Measurements from ENCODE around the gene TEX54. TPM values are rescaled to one million over a fixed set of nuclear protein-coding genes. Genes with fewer than 3 reads are reported as not detected.
"Not testable (repeated sequence)": the region's sequence is repeated elsewhere in the genome, so short reads cannot be mapped to it uniquely, and the experiment has no call there.

Gene TEX54
- total and polyA plus RNA-seq, 2 experiments from 2014 or later: 1.8 TPM; not detected in 1

- TF ChIP-seq EZH2phosphoT487 (IDR thresholded peaks at IDR 0.05; ENCODE audit: low read depth, severe bottlenecking, unreplicated experiment): no peak
- TF ChIP-seq, protein P1, sequence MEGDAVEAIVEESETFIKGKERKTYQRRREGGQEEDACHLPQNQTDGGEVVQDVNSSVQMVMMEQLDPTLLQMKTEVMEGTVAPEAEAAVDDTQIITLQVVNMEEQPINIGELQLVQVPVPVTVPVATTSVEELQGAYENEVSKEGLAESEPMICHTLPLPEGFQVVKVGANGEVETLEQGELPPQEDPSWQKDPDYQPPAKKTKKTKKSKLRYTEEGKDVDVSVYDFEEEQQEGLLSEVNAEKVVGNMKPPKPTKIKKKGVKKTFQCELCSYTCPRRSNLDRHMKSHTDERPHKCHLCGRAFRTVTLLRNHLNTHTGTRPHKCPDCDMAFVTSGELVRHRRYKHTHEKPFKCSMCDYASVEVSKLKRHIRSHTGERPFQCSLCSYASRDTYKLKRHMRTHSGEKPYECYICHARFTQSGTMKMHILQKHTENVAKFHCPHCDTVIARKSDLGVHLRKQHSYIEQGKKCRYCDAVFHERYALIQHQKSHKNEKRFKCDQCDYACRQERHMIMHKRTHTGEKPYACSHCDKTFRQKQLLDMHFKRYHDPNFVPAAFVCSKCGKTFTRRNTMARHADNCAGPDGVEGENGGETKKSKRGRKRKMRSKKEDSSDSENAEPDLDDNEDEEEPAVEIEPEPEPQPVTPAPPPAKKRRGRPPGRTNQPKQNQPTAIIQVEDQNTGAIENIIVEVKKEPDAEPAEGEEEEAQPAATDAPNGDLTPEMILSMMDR (IDR thresholded peaks at IDR 0.05; ENCODE audit: poor library complexity): no peak
- H3K27ac ChIP-seq: no peak overlapping the region
Observed at GRCh38 chr11:62865635-62866034, 33.0 kb upstream of the TEX54 start.

DNA sequence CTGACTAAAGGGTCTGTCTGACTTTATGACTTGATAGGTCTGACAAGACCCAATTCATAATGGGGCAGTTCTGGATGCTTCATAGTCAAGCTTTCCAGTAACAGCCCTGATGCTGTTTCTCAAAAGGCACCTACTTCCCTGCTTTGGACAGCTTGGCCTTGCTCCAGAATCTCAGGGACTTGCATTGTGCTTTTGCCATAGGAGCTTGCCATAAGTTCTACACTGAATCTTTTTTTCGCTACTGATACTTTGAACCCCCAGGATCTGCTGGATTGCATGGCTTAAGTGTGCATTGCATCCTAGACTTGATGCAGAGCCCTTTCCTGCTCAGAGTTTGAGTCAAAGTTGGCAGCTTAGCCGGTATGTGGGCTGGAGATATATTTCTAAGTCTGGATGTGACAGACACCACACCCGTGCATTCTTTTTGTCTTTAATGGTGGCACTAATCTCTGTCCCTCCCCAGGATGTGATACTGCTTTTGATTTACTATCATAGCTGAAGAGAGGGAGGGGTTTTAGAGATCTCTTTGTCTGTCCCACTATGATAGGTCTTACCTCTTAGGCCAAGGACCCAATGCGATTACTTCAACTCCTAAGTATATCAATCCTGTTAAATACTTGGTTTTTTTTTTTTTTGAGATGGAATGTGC lies 31.2 kb upstream of the TEX54 start:
- no peaks in the 10 kb centered on the region for H3K27me3 ChIP-seq
- no peak overlapping the region for H3K4me2 ChIP-seq
- no peak for DNase-seq (ENCODE audit: low spot score)
- H4K20me1 ChIP-seq (ENCODE audit: insufficient read depth, poor library complexity, severe bottlenecking): no peaks in the 10 kb centered on the region
- H3K9me2 ChIP-seq (replicated peaks; ENCODE audit: insufficient read depth): no peaks in the 10 kb centered on the region
- H3K9me3 ChIP-seq (ENCODE audit: low read depth): no peaks in the 10 kb centered on the region
- TF ChIP-seq EZH2phosphoT487 (IDR thresholded peaks at IDR 0.05; ENCODE audit: low read depth, severe bottlenecking, unreplicated experiment) (no peak), EZH2 (IDR thresholded peaks at IDR 0.05; ENCODE audit: borderline replicate concordance) (no peak)
- TF ChIP-seq, protein P1 (IDR thresholded peaks at IDR 0.05; ENCODE audit: poor library complexity): no peak
- peaks cover 49% of the 10 kb centered on the region for H3K79me2 ChIP-seq
- H3K36me3 ChIP-seq (replicated peaks; ENCODE audit: insufficient read depth, low read depth): no peaks in the 10 kb centered on the region
- no peak overlapping the region for H3K27ac ChIP-seq
- no peak overlapping the region for H2AFZ ChIP-seq
- no peak overlapping the region for H3K4me3 ChIP-seq
- H3K4me1 ChIP-seq (ENCODE audit: insufficient read depth): peaks cover 20% of the 10 kb centered on the region
- WGBS (ENCODE audit: low lambda C conversion rate, missing lambda C conversion rate): 79% methylated on average over 4 of the region's 4 CpGs

More at GRCh38 chr11:62865635-62866034, 33.0 kb upstream of the TEX54 start:
- Histone ChIP-seq H3K9me3 (ENCODE audit: low read depth) (no peaks in the 10 kb centered on the region), H3K4me3 (no peak overlapping the region), H3K36me3 (replicated peaks; ENCODE audit: insufficient read depth, low read depth) (no peaks in the 10 kb centered on the region), H4K20me1 (ENCODE audit: insufficient read depth, poor library complexity, severe bottlenecking) (no peaks in the 10 kb centered on the region), H3K27me3 (no peaks in the 10 kb centered on the region), H2AFZ (no peak overlapping the region), H3K79me2 (peaks cover 55% of the 10 kb centered on the region), H3K4me2 (no peak overlapping the region), H3K4me1 (ENCODE audit: insufficient read depth) (peaks cover 9% of the 10 kb centered on the region), H3K9me2 (replicated peaks; ENCODE audit: insufficient read depth) (no peaks in the 10 kb centered on the region)
- 70% methylated on average over 6 of the region's 6 CpGs for WGBS (ENCODE audit: low lambda C conversion rate, missing lambda C conversion rate)
- no peak for DNase-seq (ENCODE audit: low spot score)

DNA sequence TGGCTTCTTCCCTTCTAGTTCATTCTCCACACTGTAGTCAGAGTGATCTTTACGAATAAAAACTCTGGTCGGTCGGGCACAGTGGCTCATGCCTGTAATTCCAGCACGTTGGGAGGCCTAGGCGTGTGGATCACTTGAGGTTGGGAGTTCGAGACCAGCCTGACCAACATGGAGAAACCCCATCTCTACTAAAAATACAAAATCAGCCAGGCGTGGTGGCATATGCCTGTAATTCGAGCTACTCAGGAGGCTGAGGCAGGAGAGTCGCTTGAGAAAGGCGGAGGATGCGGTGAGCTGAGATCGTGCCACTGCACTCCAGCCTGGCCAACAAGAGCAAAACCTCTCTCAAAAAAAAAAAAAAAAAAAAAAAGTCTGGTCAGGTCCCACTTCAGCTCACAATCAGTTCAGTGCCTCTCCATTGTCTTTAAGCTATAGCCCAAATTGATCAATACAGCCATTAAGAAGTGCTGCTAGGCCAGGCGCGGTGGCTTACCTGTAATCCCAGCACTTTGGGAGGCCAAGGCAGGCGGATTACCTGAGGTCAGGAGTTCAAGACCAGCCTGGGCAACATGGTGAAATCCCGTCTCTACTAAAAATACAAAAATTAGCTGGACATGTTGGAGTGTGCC lies 29.0 kb upstream of the TEX54 start:
- 87% methylated on average over 16 of the region's 16 CpGs for WGBS (ENCODE audit: low lambda C conversion rate, missing lambda C conversion rate)
- not testable (repeated sequence) for H3K4me2 ChIP-seq; H3K4me3 ChIP-seq; H2AFZ ChIP-seq; DNase-seq (ENCODE audit: low spot score); H4K20me1 ChIP-seq (ENCODE audit: insufficient read depth, poor library complexity, severe bottlenecking); H3K36me3 ChIP-seq (replicated peaks; ENCODE audit: insufficient read depth, low read depth); H3K27me3 ChIP-seq; H3K9me3 ChIP-seq (ENCODE audit: low read depth); H3K9me2 ChIP-seq (replicated peaks; ENCODE audit: insufficient read depth)
- Histone ChIP-seq H3K4me1 (ENCODE audit: insufficient read depth) (peaks cover 39% of the 10 kb centered on the region), H3K79me2 (peaks cover 48% of the 10 kb centered on the region), H3K27ac (peak overlapping the region; percentile 66)

DNA sequence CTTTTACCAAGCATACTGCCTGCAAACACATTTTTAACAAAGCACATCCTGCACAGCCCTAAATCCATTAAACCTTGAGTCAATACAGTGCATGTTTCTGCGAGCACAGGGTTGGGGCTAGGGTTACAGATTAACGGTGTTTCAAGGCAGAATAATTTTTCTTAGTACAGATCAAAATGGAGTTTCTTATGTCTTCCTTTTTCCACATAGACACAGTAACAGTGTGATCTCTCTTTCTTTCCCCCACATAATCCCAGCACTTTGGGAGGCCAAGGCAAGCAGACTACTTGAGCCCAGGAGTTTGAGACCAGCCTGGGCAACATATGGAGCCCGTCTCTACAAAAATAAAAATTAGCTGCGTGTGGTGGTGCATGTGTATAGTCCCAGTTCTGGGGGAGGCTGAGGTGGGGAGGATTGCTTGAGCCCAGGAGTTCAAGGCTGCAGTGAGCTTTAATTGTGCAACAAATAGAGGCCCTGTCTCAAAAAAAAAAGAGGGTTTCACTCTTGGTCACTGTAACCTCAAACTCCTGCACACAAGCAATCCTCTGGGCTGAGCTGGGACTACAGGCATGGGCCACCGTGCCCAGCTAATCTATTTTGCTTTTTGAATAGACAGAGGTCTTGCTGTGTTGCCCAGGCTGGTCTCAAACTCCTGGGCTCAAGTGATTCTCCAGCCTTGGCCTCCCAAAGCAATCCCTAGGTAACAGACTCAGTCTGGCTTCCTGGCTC lies 28.4 kb upstream of the TEX54 start:
- Histone ChIP-seq H3K27me3 (no peaks in the 10 kb centered on the region), H2AFZ (no peak overlapping the region), H3K4me1 (ENCODE audit: insufficient read depth) (peaks cover 44% of the 10 kb centered on the region), H3K4me2 (peak overlapping the region; percentile 46), H4K20me1 (ENCODE audit: insufficient read depth, poor library complexity, severe bottlenecking) (no peaks in the 10 kb centered on the region), H3K4me3 (no peak overlapping the region), H3K36me3 (replicated peaks; ENCODE audit: insufficient read depth, low read depth) (no peaks in the 10 kb centered on the region), H3K79me2 (peaks cover 44% of the 10 kb centered on the region), H3K9me2 (replicated peaks; ENCODE audit: insufficient read depth) (no peaks in the 10 kb centered on the region), H3K9me3 (ENCODE audit: low read depth) (no peaks in the 10 kb centered on the region), H3K27ac (peak overlapping the region; percentile 66)
- TF ChIP-seq, protein P1 (IDR thresholded peaks at IDR 0.05; ENCODE audit: poor library complexity): no peak
- TF ChIP-seq EZH2 (IDR thresholded peaks at IDR 0.05; ENCODE audit: borderline replicate concordance): no peak
- TF ChIP-seq EZH2phosphoT487 (IDR thresholded peaks at IDR 0.05; ENCODE audit: low read depth, severe bottlenecking, unreplicated experiment): no peak
- DNase-seq (ENCODE audit: low spot score): no peak
- 48% methylated on average over 5 of the region's 5 CpGs for WGBS (ENCODE audit: low lambda C conversion rate, missing lambda C conversion rate)

DNA sequence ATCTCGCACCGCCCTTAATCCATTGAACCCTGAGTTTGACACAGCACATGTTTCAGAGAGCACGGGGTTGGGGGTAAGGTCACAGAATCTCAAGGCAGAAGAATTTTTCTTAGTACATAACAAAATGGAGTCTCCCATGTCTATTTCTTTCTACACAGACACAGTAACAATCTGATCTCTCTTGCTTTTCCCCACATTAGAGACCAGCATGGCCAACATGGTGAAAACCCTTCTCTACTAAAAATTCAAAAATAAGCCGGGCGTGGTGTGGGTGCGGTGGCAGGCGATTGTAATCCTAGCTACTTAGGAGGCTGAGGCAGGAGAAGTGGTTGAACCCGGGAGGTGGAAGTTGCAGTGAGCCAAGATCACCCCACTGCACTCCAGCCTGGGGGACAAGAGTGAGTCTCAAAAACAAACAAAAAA lies 26.7 kb upstream of the TEX54 start:
- WGBS (ENCODE audit: low lambda C conversion rate, missing lambda C conversion rate): 64% methylated on average over 8 of the region's 8 CpGs
- Histone ChIP-seq H4K20me1 (ENCODE audit: insufficient read depth, poor library complexity, severe bottlenecking) (peaks cover 10% of the 10 kb centered on the region), H3K79me2 (peaks cover 49% of the 10 kb centered on the region), H3K27ac (peak overlapping the region; percentile 66), H3K4me1 (ENCODE audit: insufficient read depth) (peaks cover 44% of the 10 kb centered on the region)
- not testable (repeated sequence) for DNase-seq (ENCODE audit: low spot score); H2AFZ ChIP-seq; H3K36me3 ChIP-seq (replicated peaks; ENCODE audit: insufficient read depth, low read depth); H3K4me3 ChIP-seq; H3K27me3 ChIP-seq; H3K9me2 ChIP-seq (replicated peaks; ENCODE audit: insufficient read depth); H3K4me2 ChIP-seq; H3K9me3 ChIP-seq (ENCODE audit: low read depth)
